CD4-positive, alpha-beta T cell treated with Interleukin-21 for 1 hour (primary cell): ENCODE data around the gene PDZD8.

Experiments used
- DNase-seq: peaks from one replicate; pipeline ENCODE4 v3.0.0-alpha.2; 2020

The PDZD8 gene

GRCh38 chr10:117277675-117278074 lies 97.6 kb downstream of the PDZD8 start:
- no peak for DNase-seq

- DNase-seq = no peak
These were observed 100.1 kb downstream of the PDZD8 start for GRCh38 chr10:117275121-117275520.

GRCh38 chr10:117274509-117274908 lies 100.7 kb downstream of the PDZD8 start:
- DNase-seq = no peak

GRCh38 chr10:117273980-117274379 lies 101.3 kb downstream of the PDZD8 start:
- DNase-seq = no peak

GRCh38 chr10:117272195-117273076 lies 102.8 kb downstream of the PDZD8 start:
- no peak for DNase-seq

- DNase-seq = no peak
These were observed 103.8 kb downstream of the PDZD8 start for GRCh38 chr10:117271427-117271826.

GRCh38 chr10:117268907-117269306 lies 106.3 kb downstream of the PDZD8 start:
- no peak for DNase-seq

- DNase-seq = no peak
These were observed 107.0 kb downstream of the PDZD8 start for GRCh38 chr10:117268258-117268657.

GRCh38 chr10:117266812-117267211 lies 108.4 kb downstream of the PDZD8 start:
- no peak for DNase-seq

- DNase-seq = no peak
These were observed 108.8 kb downstream of the PDZD8 start for GRCh38 chr10:117266400-117266799.

GRCh38 chr10:117264782-117265181 lies 110.5 kb downstream of the PDZD8 start:
- no peak for DNase-seq

- no peak for DNase-seq
These were observed 112.3 kb downstream of the PDZD8 start for GRCh38 chr10:117262903-117263293.

- DNase-seq = no peak
These were observed 112.8 kb downstream of the PDZD8 start for GRCh38 chr10:117262291-117262902.

GRCh38 chr10:117261501-117261900 lies 113.7 kb downstream of the PDZD8 start:
- no peak for DNase-seq

GRCh38 chr10:117260084-117260483 lies 115.2 kb downstream of the PDZD8 start:
- DNase-seq = no peak

- DNase-seq = no peak
These were observed 116.0 kb downstream of the PDZD8 start for GRCh38 chr10:117259279-117259678.

- no peak for DNase-seq
These were observed 117.5 kb downstream of the PDZD8 start for GRCh38 chr10:117257721-117258120.

GRCh38 chr10:117256910-117257309 lies 118.3 kb downstream of the PDZD8 start:
- no peak for DNase-seq

- DNase-seq = no peak
These were observed 119.3 kb downstream of the PDZD8 start for GRCh38 chr10:117255835-117256460.

GRCh38 chr10:117254774-117255735 lies 120.2 kb downstream of the PDZD8 start:
- no peak for DNase-seq

GRCh38 chr10:117254338-117254737 lies 120.9 kb downstream of the PDZD8 start:
- no peak for DNase-seq

- no peak for DNase-seq
These were observed 121.3 kb downstream of the PDZD8 start for GRCh38 chr10:117253908-117254307.

GRCh38 chr10:117250411-117250810 lies 124.8 kb downstream of the PDZD8 start:
- no peak for DNase-seq
